HCT116 (cell line): ENCODE data around the gene HBA2.
"Not testable (repeated sequence)": the region's sequence is repeated elsewhere in the genome, so short reads cannot be mapped to it uniquely, and the experiment has no call there.

Source experiments
- CTCF ChIP-seq, 3 experiments: fragments of 200-600 bp in 1 of 3; sonication (generic) in 1 of 3; IDR thresholded peaks in 2 of 3; conservative IDR thresholded peaks in 1 of 3; 2 replicates each; pipeline ENCODE4 v1.5.1; 2012 to 2017; ENCODE audit warnings: low read depth in 2 of 3, low read length in 2 of 3, antibody characterized with exemption in 1 of 3, borderline replicate concordance in 1 of 3, control low read depth in 1 of 3, mild to moderate bottlenecking in 1 of 3, mixed read lengths in 1 of 3, mixed run types in 1 of 3, moderate library complexity in 1 of 3; ENCODE audit not compliant: insufficient read depth in 1 of 3
- ELF1 ChIP-seq: IDR thresholded peaks from 2 replicates; pipeline ENCODE4 v1.6.1; 2012; ENCODE audit warnings: low read depth, borderline replicate concordance
- EZH2 ChIP-seq: fragments of 200-600 bp; sonication (generic); IDR thresholded peaks from 2 replicates; pipeline ENCODE4 v1.6.1; 2017; ENCODE audit warnings: antibody characterized with exemption, mixed run types
- EZH2phosphoT487 ChIP-seq: fragments of 200-600 bp; IDR thresholded peaks from 2 replicates; pipeline ENCODE4 v1.6.1; 2018; ENCODE audit warnings: antibody characterized with exemption, borderline replicate concordance
- FOSL1 ChIP-seq: IDR thresholded peaks from 2 replicates; pipeline ENCODE4 v1.6.1; 2012; ENCODE audit warnings: low read depth
- JUND ChIP-seq: IDR thresholded peaks from 2 replicates; pipeline ENCODE4 v1.6.1; 2012
- MAX ChIP-seq: IDR thresholded peaks from 2 replicates; pipeline ENCODE4 v1.6.1; 2012
- POLR2A ChIP-seq: IDR thresholded peaks from 2 replicates; pipeline ENCODE4 v1.7.0; 2011; ENCODE audit warnings: borderline replicate concordance; ENCODE audit not compliant: insufficient read depth, insufficient read length; ENCODE audit errors: extremely low read depth
- RAD21 ChIP-seq: IDR thresholded peaks from 2 replicates; pipeline ENCODE4 v1.6.1; 2012; ENCODE audit warnings: low read depth, mild to moderate bottlenecking
- SIN3A ChIP-seq: IDR thresholded peaks from 2 replicates; pipeline ENCODE4 v1.6.1; 2012; ENCODE audit warnings: low read depth
- SRF ChIP-seq: IDR thresholded peaks from 2 replicates; pipeline ENCODE4 v1.6.1; 2012; ENCODE audit warnings: low read depth
- ZFX ChIP-seq: fragments of 450-650 bp; IDR thresholded peaks from 2 replicates; pipeline ENCODE4 v1.6.1; 2017

DNA sequence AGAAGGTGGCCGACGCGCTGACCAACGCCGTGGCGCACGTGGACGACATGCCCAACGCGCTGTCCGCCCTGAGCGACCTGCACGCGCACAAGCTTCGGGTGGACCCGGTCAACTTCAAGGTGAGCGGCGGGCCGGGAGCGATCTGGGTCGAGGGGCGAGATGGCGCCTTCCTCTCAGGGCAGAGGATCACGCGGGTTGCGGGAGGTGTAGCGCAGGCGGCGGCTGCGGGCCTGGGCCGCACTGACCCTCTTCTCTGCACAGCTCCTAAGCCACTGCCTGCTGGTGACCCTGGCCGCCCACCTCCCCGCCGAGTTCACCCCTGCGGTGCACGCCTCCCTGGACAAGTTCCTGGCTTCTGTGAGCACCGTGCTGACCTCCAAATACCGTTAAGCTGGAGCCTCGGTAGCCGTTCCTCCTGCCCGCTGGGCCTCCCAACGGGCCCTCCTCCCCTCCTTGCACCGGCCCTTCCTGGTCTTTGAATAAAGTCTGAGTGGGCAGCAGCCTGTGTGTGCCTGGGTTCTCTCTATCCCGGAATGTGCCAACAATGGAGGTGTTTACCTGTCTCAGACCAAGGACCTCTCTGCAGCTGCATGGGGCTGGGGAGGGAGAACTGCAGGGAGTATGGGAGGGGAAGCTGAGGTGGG, 657 bp downstream of the HBA2 start:
- not testable (repeated sequence) for TF ChIP-seq CTCF (IDR thresholded peaks at IDR 0.05 in 2 of 3, conservative IDR thresholded peaks at IDR 0.05 in 1 of 3; ENCODE audit: borderline replicate concordance in 1 of 3, insufficient read depth in 1 of 3, low read depth in 2 of 3, low read length in 2 of 3); EZH2; SRF; SIN3A; MAX; POLR2A; JUND; EZH2phosphoT487; FOSL1; RAD21; ZFX; ELF1
